Measurements from ENCODE around the gene PPP2R5B. TPM values are rescaled to one million over a fixed set of nuclear protein-coding genes. Genes with fewer than 3 reads are reported as not detected.

The PPP2R5B gene
- polyA plus RNA-seq = 11.4 TPM

DNA sequence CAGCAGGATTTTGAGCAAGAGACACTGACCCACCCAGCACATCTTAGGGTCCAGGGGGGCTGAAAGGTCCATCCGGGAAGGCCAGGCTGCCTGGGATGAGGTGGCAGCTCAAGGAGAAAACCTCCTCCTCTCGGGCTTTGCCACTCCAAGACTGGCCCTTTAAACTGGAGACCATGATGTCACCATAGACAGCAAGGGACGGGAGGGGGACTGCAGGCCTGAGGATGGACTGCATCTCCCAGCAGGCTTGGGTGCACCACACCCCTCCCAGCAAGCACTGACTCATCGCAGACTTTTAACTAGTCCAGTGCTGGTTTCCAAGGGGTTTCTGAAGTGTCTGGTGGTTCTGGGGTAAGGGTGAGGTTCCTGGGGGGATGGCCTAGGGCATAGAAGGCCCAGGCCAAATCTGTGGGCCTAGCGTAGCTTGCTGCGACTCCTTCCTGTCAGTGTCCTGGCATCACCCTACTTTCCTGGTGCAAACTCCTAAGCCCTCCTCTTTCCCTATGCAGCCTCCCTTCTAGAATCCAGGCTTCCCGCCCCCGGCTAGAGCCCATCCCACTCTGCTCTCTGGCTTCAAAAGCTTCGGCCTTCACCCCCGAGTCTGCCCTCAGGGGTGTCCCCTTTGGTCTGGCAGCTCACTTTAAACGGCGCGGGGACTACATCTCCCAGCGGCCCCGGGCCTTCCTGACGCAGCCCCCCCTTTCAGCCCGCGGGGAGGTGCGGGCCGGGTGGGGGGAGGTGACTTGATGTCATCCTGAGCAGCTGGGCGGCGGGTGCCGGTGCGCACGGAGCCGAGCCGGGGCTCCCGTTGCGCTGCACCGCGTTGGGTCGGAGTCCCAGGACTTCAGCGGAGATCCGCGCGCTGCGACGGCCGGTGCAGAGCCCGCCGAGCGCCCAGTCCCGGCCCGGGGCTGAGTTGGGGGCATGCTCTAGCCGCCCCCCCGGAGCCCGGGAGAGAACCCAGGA, at the start of gene PPP2R5B:
Gene PPP2R5B (plus strand): TSS at position 746 of the 966 bp plus-strand sequence. CDS start 1,046 bp downstream, outside the sequence.
- Mint-ChIP-seq H3K9me3 (no peaks in the 10 kb centered on the region), H3K27ac (peak within 1 kb of the TSS; percentile 68 to 97 (median 97)), H3K4me1 (peaks cover 8 to 10% (median 9%) of the 10 kb centered on the region in 3 donors), H3K36me3 (peaks cover 2% of the 10 kb centered on the region), H3K27me3 (no peaks in the 10 kb centered on the region), H3K4me3 (peak within 1 kb of the TSS; percentile 92 to 100 (median 98))

DNA sequence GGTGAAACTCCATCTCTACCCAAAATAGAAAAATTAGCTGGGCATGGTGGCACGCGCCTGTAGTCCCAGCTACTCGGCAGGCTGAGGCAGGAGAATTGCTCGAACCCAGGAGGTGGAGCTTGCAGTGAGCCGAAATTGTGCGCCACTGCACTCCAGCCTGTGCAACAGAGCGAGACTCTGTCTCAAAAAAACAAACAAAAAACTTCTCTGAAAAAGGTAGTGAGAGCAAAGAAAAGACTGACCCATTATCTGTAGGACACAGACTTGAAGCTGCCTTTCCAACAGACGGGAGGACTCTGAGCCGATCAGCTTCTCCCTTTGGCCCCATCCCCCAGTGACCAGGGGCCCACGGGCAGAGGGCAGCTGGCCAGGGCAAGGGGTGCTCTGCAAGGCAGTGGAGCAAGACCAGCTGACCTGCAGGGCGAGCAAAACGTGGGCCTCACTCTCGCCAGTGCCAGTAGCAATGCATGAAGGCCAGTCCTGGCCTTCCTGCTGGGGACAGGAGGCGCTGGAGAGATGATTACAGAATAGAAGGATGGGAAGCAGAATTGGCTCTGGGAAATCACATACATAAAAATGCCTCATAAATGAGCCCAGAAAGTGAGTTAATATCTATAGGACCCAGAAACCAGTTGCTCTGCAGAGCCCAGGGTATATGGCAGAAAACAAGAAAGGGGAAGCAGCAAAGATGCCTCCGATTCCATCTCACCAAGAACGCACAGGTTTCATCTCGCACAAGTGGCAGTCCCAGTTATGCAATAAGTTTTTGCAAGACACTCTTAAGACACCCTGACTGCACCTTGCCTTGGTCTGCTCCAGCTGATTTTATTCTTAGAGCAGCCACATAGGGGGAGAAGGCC, 48.9 kb upstream of the PPP2R5B start:
- Mint-ChIP-seq H3K4me3 (peak overlapping the region; percentile 94 to 99 (median 97)), H3K9me3 (no peaks in the 10 kb centered on the region), H3K27ac (peak overlapping the region; percentile 86 to 98 (median 92)), H3K27me3 (no peaks in the 10 kb centered on the region), H3K36me3 (peaks cover 15% of the 10 kb centered on the region), H3K4me1 (peaks cover 53 to 57% (median 54%) of the 10 kb centered on the region in 3 donors)

DNA sequence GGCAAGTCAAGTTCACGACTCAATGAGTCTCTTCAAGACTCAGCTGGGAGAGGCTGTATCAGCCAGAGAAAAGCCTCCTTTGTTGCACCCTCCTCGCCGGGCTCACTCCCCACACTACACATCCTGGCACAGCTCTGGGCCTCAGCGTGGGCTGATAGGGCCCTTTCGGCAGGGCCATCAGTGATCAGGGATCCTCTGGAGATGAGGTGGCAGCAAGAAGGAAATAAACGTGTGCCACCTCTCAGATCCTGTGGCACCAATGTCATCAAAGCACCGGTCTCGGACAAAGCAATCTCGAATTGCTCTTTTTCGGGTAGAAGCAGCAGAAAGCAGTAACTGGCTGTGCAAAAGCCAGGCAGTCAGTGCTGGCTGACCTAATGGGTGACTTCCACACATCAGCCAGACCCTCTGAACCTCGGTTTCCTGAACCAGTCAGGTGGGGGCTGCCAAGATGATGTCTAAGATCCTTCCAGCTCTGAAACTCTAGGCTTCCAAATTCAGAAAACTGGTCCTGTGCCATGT, 48.2 kb upstream of the PPP2R5B start:
- Mint-ChIP-seq H3K27me3 (peaks cover 2% of the 10 kb centered on the region), H3K9me3 (no peaks in the 10 kb centered on the region), H3K4me3 (peak overlapping the region; percentile 94 to 99 (median 97)), H3K4me1 (peaks cover 56 to 60% (median 58%) of the 10 kb centered on the region in 3 donors), H3K27ac (peak overlapping the region; percentile 86 to 98 (median 92)), H3K36me3 (peaks cover 15% of the 10 kb centered on the region)

DNA sequence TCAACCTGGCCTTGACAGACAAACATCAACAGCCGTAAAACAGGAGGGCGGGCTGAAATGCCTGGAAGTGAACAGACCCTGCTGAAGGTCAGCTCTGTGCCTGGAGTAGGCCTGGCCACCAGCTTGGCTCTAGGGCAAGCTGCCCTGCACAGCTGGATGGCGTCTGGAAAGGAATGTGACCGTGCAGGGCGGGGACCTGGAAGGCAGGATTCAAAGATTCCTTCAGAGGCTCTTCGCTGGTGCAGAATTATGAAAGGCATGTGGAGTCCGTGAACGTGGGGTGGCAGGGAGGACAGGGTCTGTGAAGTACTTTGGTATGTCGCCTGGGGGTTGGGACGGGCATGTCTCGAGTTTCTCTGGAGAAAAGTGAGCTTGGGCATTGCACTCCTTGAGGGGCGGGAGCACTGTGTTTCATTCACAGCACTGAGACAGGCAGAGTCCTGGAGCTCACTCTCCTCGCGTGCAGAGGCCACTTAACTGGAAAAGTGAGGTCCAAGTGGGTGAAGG, 47.6 kb upstream of the PPP2R5B start:
- Mint-ChIP-seq H3K4me1 (peaks cover 50 to 57% (median 52%) of the 10 kb centered on the region in 3 donors), H3K36me3 (peaks cover 15% of the 10 kb centered on the region), H3K27ac (peak overlapping the region; percentile 86 to 98 (median 92)), H3K9me3 (no peaks in the 10 kb centered on the region), H3K27me3 (peaks cover 2% of the 10 kb centered on the region), H3K4me3 (peak overlapping the region; percentile 94 to 99 (median 97))

DNA sequence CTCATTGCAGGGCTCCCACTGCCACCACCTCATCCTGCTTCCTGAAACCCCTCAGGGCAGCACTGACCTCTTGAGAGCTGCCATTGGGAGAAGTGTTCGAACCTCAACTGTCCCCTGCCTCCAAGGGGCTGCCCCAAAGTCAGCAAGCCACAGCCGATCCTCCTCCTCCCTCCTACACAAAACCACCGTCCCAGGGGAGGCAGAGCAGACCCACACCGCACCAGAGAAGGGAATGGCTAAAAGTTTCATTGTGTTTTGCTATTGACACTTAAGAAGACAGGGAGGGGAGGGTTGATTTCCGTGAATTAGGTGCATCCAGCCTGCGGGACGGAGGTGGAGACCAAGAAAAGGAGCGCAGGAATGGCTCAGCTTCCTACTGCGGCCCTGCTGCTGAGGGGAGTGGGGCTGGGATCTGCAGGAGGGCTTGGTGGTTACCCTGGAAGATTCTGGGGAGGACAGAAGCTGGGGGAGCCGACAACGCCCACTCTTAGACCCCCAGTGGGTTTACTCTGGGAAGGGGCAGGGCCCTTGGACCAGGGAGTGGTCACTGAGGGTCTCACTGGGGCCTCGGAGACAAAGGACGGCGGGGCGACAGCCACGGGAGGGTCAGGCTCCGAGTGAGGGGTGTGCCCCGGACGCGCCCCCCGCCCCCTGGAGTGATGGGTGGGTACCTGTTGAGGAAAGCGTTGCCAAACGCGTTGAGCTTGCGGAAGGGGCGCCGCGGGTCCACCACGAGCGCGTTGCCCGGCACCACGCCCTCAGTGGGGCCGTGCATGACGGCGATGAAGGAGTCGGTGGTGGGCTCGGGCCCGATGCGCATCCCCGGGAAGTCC, 46.9 kb upstream of the PPP2R5B start:
- Mint-ChIP-seq H3K27me3 (peaks cover 2% of the 10 kb centered on the region), H3K36me3 (peaks cover 15% of the 10 kb centered on the region), H3K27ac (peak overlapping the region; percentile 86 to 98 (median 92)), H3K9me3 (no peaks in the 10 kb centered on the region), H3K4me1 (peaks cover 46 to 54% (median 47%) of the 10 kb centered on the region in 3 donors), H3K4me3 (peak overlapping the region; percentile 94 to 99 (median 97))

DNA sequence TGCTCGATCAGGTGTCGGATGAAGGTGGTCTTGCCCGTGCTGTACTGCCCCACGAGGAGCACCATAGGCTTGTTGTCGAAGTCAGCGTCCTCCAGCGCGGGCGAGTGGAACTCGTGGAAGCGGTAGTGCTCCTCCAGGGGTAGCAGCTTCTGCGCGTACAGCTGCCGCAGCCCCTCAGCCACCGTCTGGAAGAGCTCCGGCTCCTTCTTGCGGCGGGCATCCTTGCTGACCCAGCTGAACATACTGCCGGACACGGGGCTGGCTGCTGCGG, 46.3 kb upstream of the PPP2R5B start:
- Mint-ChIP-seq H3K27me3 (peaks cover 2% of the 10 kb centered on the region), H3K4me3 (peak overlapping the region; percentile 94 to 99 (median 97)), H3K9me3 (no peaks in the 10 kb centered on the region), H3K36me3 (peaks cover 12% of the 10 kb centered on the region), H3K4me1 (peaks cover 41 to 50% (median 42%) of the 10 kb centered on the region in 3 donors), H3K27ac (peak overlapping the region; percentile 86 to 98 (median 90))

DNA sequence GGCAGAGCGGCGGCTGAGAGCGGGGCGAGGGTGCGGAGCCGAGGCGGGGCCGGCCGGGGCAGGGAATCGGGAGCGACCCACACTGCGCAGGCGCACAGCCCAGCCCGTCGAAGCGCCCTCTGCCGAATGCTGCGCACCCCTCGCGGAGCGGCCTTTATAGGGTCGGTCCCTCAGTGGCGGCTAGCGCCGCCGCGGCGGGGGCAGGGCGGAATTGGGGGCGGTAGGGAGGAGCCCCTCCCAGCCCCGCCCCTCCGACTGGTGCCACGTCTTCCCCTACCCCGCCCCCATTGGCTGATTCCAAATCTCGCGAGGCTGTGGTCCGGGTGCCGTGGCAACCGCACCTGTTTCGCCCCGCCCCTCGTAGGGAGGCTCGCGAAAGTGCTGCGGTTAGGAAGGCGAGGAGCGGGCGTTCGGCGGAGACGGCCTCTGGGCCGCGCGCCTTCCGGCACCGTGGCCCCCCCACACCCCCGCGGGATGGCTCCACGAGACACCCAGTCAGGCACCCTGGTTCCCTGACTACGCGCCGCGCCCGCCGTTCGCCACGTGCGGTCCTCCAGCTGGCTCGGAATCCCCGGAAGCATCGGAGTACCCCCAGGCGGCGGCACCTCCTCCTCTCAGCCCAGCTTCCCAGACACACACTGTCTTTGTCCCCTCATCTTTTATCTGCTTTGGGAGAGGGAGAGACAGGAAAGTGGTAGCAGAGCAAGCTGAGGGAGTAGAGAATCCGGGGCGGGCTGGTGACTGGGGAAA, 45.8 kb upstream of the PPP2R5B start, which contains the start of gene EHD1:
Gene EHD1 (minus strand): TSS at position 128 of the 750 bp plus-strand sequence. CDS start 157 bp downstream, outside the sequence.
- Mint-ChIP-seq H3K36me3 (peaks cover 12% of the 10 kb centered on the region), H3K4me1 (peaks cover 38 to 46% (median 39%) of the 10 kb centered on the region in 3 donors), H3K4me3 (peak within 1 kb of the TSS; percentile 94 to 99 (median 97)), H3K27ac (peak within 1 kb of the TSS; percentile 86 to 98 (median 97)), H3K27me3 (peaks cover 2% of the 10 kb centered on the region), H3K9me3 (no peaks in the 10 kb centered on the region)

DNA sequence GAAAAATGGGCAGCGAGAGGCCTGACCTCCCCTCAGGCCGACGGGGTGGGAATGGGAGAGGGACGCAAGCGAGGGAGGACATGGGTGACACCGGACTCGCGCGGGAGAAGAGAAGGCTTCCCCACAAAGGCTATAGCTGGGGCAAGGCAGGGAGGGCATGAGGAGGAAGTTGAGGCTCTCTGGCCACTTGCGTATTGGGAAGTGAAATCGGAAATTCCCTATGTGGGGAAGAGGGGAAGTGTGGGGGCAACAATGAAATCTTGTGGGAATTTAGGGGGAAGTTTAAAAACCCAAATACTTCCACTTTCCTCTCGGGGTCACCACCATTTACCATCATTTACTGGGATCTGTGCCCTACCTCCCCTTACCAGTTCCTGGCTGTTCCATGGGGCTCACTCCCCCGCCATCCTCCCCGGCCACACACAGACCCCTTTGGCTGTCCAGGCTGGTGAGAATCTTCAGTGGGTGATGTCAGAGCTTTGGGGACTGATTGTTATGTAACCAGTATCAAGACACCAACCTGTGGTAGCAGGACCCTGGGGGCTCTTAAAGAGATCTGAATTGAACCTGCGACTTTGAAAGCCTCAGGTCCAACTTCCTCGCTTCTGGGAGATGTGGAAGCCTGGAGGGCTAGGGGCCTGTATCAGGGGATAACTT, 45.1 kb upstream of the PPP2R5B start:
- H3K4me3 Mint-ChIP-seq = peak overlapping the region; percentile 85 to 99 (median 96)
- peaks cover 2% of the 10 kb centered on the region for H3K27me3 Mint-ChIP-seq

DNA sequence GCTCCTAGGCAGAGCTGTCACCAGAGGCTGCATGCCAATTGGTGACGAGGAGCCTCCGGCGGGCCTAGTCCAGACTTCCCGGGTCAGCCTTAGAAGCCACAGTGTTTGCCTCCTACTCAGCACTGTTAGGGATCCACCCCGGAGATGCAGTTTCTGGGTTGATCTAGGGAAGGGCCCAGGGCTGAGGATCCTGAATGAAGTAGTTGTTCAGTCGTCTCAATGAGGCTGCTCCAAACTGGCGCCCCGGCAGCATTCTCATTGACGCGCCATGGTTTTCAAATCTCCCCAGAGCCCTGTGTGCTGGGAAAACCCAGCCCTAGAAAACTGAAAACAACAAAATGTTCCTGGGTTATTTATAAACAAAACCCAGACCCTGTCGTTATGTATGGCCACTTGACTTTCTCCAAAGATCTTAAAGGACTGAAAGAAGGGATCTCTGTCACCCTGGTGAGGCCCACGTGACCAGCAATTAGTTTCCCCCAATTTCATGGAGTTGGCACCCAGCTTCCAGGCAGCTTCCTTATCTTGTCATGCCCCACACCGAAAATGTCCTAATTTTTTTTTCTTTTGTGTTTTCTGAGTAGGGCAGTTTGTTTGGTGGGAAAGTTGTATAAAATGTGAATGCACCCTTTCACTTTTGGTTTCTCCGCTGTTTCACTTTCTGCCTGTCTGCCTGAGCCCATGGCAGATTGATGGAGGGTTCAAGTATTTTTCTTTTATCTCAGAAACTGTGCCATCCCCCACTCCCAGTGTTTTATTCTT, 44.1 kb upstream of the PPP2R5B start:
- Mint-ChIP-seq H3K36me3 (peaks cover 7% of the 10 kb centered on the region), H3K9me3 (no peaks in the 10 kb centered on the region), H3K27ac (peak overlapping the region; percentile 86 to 98 (median 97)), H3K27me3 (peaks cover 2% of the 10 kb centered on the region), H3K4me1 (peaks cover 28 to 37% (median 34%) of the 10 kb centered on the region in 3 donors), H3K4me3 (peak overlapping the region; percentile 72 to 99 (median 93))

More for the DNA sequence above, 45.1 kb upstream of the PPP2R5B start:
- Mint-ChIP-seq H3K36me3 (peaks cover 10% of the 10 kb centered on the region), H3K4me1 (peaks cover 35 to 44% (median 41%) of the 10 kb centered on the region in 3 donors), H3K27ac (peak overlapping the region; percentile 86 to 98 (median 97)), H3K9me3 (no peaks in the 10 kb centered on the region)

DNA sequence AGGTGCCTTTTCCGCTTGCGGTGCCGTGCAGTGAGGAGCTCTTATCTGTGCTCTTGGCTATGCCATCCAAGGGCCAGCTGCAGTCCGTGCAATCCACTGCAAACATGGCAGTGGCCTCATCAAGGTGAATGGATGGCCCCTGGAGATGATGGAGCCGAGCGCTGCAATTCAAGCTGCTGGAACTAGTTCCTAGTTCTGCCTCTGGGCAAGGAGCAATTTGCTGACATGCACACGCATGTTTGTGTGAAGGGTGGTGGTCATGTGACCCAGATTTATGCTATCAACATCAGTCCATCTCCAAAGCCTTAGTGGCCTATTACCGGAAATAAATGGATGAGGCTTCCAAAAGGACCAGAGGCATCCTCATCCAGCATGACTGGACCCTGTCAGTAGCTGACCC, 43.0 kb upstream of the PPP2R5B start:
- Mint-ChIP-seq H3K4me1 (peaks cover 24 to 32% (median 30%) of the 10 kb centered on the region in 3 donors), H3K4me3 (peak overlapping the region in 2 of 4 donors; percentile 79 to 99), H3K36me3 (peaks cover 2% of the 10 kb centered on the region), H3K27ac (peak overlapping the region in 2 of 3 donors; percentile 76 to 86), H3K9me3 (no peaks in the 10 kb centered on the region), H3K27me3 (peaks cover 2% of the 10 kb centered on the region)

DNA sequence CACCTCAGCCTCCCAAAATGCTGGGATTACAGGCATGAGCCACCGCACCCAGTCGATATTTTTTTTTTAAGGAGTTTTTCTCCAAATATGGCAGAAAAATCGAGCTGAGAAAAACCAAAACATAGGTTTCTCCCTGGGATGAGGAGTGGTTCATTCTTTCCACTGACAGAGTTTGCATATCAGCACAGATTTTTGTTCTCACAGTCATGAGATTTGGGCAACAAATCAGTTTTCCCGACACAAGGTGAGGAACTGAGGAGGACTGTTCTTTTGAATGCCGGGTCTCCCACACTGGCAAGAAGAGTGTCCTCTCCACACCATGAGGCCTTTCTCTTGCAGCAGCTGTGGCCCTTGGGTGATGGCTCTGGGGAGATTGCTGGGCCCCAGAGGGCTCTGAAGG, 42.2 kb upstream of the PPP2R5B start:
- no peak overlapping the region for H3K27ac Mint-ChIP-seq
- H3K36me3 Mint-ChIP-seq = no peaks in the 10 kb centered on the region
- H3K4me3 Mint-ChIP-seq = no peak overlapping the region
- no peaks in the 10 kb centered on the region for H3K9me3 Mint-ChIP-seq
- H3K4me1 Mint-ChIP-seq = peaks cover 26 to 31% (median 29%) of the 10 kb centered on the region in 3 donors
- H3K27me3 Mint-ChIP-seq = peaks cover 2% of the 10 kb centered on the region

DNA sequence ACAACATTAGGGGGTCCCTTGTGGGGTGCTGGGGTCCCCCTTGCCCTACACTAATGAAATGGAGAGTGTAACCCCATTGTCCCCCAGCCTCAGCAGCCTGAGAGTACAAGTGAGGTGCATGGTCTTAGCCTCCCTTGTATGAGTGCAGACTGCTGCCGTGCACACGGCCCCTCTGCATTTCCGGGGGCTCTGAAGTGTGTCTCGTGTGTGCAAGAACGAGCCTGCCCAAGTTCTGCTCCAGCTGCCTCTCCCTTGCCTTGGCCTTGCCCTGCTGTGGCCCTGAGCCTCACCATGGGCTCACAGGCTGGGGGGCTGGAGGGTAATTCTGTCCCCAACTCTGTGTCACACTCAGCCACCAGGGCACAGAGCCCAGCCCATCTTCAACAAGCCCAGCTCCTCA, 40.9 kb upstream of the PPP2R5B start:
- peak overlapping the region in 1 of 4 donors; percentile 66 for H3K4me3 Mint-ChIP-seq
- H3K4me1 Mint-ChIP-seq = peaks cover 33 to 40% (median 37%) of the 10 kb centered on the region in 3 donors
- peaks cover 2% of the 10 kb centered on the region for H3K27me3 Mint-ChIP-seq
- H3K36me3 Mint-ChIP-seq = no peaks in the 10 kb centered on the region
- H3K9me3 Mint-ChIP-seq = no peaks in the 10 kb centered on the region
- H3K27ac Mint-ChIP-seq = peak overlapping the region in 1 of 3 donors; percentile 72

Measured in IgD-negative memory B cell (primary cell).